Transverse colon (tissue), 4 donors: Measurements from ENCODE around the gene PLXNC1.

ENCODE experiments used
- CTCF ChIP-seq, 5 experiments: fragments of 200-600 bp in 3 of 5; fragments of 450-650 bp in 2 of 5; sonication (generic) in 3 of 5; IDR thresholded peaks; 1 replicate in 2 of 5; 2 replicates in 3 of 5; pipeline ENCODE4 v1.5.1; 2016 to 2017; ENCODE audit warnings: antibody characterized with exemption in 5 of 5, inconsistent platforms in 3 of 5, mild to moderate bottlenecking in 2 of 5, moderate library complexity in 1 of 5
- EP300 ChIP-seq: sonication (generic); formaldehyde crosslinking; IDR thresholded peaks from one replicate; pipeline ENCODE4 v1.6.1; 2017; ENCODE audit warnings: antibody characterized with exemption, low read depth
- POLR2AphosphoS5 ChIP-seq, 3 donors: sonication (generic); formaldehyde crosslinking; IDR thresholded peaks; one replicate each; pipeline ENCODE4 v1.6.1; 2016; ENCODE audit warnings: antibody characterized with exemption in 3 of 3

GRCh38 chr12:94219622-94220302 is 71.4 kb downstream of the PLXNC1 start:
- no peak for TF ChIP-seq CTCF (IDR thresholded peaks at IDR 0.05)
- no peak for TF ChIP-seq EP300
- no peak for TF ChIP-seq POLR2AphosphoS5 (IDR thresholded peaks at IDR 0.05)
